ENCODE measurements around the gene RAB36. TPM values are rescaled to one million over a fixed set of nuclear protein-coding genes. Genes with fewer than 3 reads are reported as not detected.

Gene RAB36
- total and polyA plus RNA-seq, 4 donors: 1.0 to 3.2 (median 2.0) TPM

- H3K27ac ChIP-seq (ENCODE audit: low read depth in 1 of 2, low read length in 2 of 2): no peak overlapping the region
- no peaks in the 10 kb centered on the region for H3K9me3 ChIP-seq (ENCODE audit: control insufficient read depth, low read length)
- no peak for DNase-seq
- no peaks in the 10 kb centered on the region for H3K36me3 ChIP-seq (ENCODE audit: control insufficient read depth in 1 of 2, insufficient read depth in 2 of 2, low read length in 1 of 2)
- ATAC-seq (ENCODE audit: low FRiP score): no peak
- H3K4me1 ChIP-seq (ENCODE audit: control insufficient read depth in 1 of 2, insufficient read depth in 2 of 2, low read length in 2 of 2): no peaks in the 10 kb centered on the region
- H3K27me3 ChIP-seq (ENCODE audit: control insufficient read depth in 1 of 2, insufficient read depth in 2 of 2, low read length in 1 of 2): no peaks in the 10 kb centered on the region
- intact Hi-C loops (cut with DNase I): no loop called here
- H3K4me3 ChIP-seq (ENCODE audit: low read length in 2 of 2): no peak overlapping the region
- 94 to 95% methylated on average over 7 of the region's 7 CpGs for WGBS, 2 donors
Observed at GRCh38 chr22:23118647-23119493, 26.4 kb upstream of the RAB36 start.

- Histone ChIP-seq H3K36me3 (ENCODE audit: control insufficient read depth in 1 of 2, insufficient read depth in 2 of 2, low read length in 1 of 2) (no peaks in the 10 kb centered on the region), H3K27ac (ENCODE audit: low read depth in 1 of 2, low read length in 2 of 2) (no peak overlapping the region), H3K9me3 (ENCODE audit: control insufficient read depth, low read length) (no peaks in the 10 kb centered on the region), H3K4me1 (ENCODE audit: control insufficient read depth in 1 of 2, insufficient read depth in 2 of 2, low read length in 2 of 2) (no peaks in the 10 kb centered on the region), H3K27me3 (ENCODE audit: control insufficient read depth in 1 of 2, insufficient read depth in 2 of 2, low read length in 1 of 2) (no peaks in the 10 kb centered on the region), H3K4me3 (ENCODE audit: low read length in 2 of 2) (no peak overlapping the region)
- ATAC-seq (ENCODE audit: low FRiP score) (no peak), DNase-seq (no peak)
- WGBS, 2 donors: 76 to 80% methylated on average over 15 of the region's 15 CpGs
- intact Hi-C loops (cut with DNase I): loop anchor here in 1 of 2 donors (10.0 kb wide), 1 partner anchor 265 kb away; no protein-coding TSS in a partner anchor
Observed at GRCh38 chr22:23119494-23120414, 25.5 kb upstream of the RAB36 start.

- Histone ChIP-seq H3K4me3 (ENCODE audit: low read length in 2 of 2) (no peak overlapping the region), H3K27me3 (ENCODE audit: control insufficient read depth in 1 of 2, insufficient read depth in 2 of 2, low read length in 1 of 2) (no peaks in the 10 kb centered on the region), H3K27ac (ENCODE audit: low read depth in 1 of 2, low read length in 2 of 2) (no peak overlapping the region), H3K9me3 (ENCODE audit: control insufficient read depth, low read length) (no peaks in the 10 kb centered on the region), H3K4me1 (ENCODE audit: control insufficient read depth in 1 of 2, insufficient read depth in 2 of 2, low read length in 2 of 2) (no peaks in the 10 kb centered on the region), H3K36me3 (ENCODE audit: control insufficient read depth in 1 of 2, insufficient read depth in 2 of 2, low read length in 1 of 2) (no peaks in the 10 kb centered on the region)
- DNase-seq (no peak), ATAC-seq (ENCODE audit: low FRiP score) (no peak)
- 95 to 96% methylated on average over 7 of the region's 7 CpGs for WGBS, 2 donors
- intact Hi-C loops (cut with DNase I): loop anchor here in 1 of 2 donors (10.0 kb wide), 1 partner anchor 266 kb away; no protein-coding TSS in a partner anchor
Observed at GRCh38 chr22:23120415-23120899, 24.8 kb upstream of the RAB36 start.

GRCh38 chr22:23121000-23121421, 24.3 kb upstream of the RAB36 start:
- 87 to 92% methylated on average over 4 of the region's 4 CpGs for WGBS, 2 donors
- H3K9me3 ChIP-seq (ENCODE audit: control insufficient read depth, low read length): no peaks in the 10 kb centered on the region
- ATAC-seq (ENCODE audit: low FRiP score) (no peak), DNase-seq (no peak)
- H3K27me3 ChIP-seq (ENCODE audit: control insufficient read depth in 1 of 2, insufficient read depth in 2 of 2, low read length in 1 of 2): no peaks in the 10 kb centered on the region
- H3K4me1 ChIP-seq (ENCODE audit: control insufficient read depth in 1 of 2, insufficient read depth in 2 of 2, low read length in 2 of 2): no peaks in the 10 kb centered on the region
- H3K36me3 ChIP-seq (ENCODE audit: control insufficient read depth in 1 of 2, insufficient read depth in 2 of 2, low read length in 1 of 2): no peaks in the 10 kb centered on the region
- no peak overlapping the region for H3K4me3 ChIP-seq (ENCODE audit: low read length in 2 of 2)
- no peak overlapping the region for H3K27ac ChIP-seq (ENCODE audit: low read depth in 1 of 2, low read length in 2 of 2)
- intact Hi-C loops (cut with DNase I): loop anchor here in 1 of 2 donors (10.0 kb wide), 1 partner anchor 266 kb away; no protein-coding TSS in a partner anchor

GRCh38 chr22:23121424-23121823, 23.9 kb upstream of the RAB36 start:
- ATAC-seq (ENCODE audit: low FRiP score) (no peak), DNase-seq (no peak)
- no peaks in the 10 kb centered on the region for H3K9me3 ChIP-seq (ENCODE audit: control insufficient read depth, low read length)
- intact Hi-C loops (cut with DNase I): loop anchor here in 1 of 2 donors (10.0 kb wide), 1 partner anchor 267 kb away; no protein-coding TSS in a partner anchor
- 88 to 92% methylated on average over 7 to 9 of the region's 9 CpGs for WGBS, 2 donors
- no peaks in the 10 kb centered on the region for H3K36me3 ChIP-seq (ENCODE audit: control insufficient read depth in 1 of 2, insufficient read depth in 2 of 2, low read length in 1 of 2)
- no peaks in the 10 kb centered on the region for H3K27me3 ChIP-seq (ENCODE audit: control insufficient read depth in 1 of 2, insufficient read depth in 2 of 2, low read length in 1 of 2)
- no peaks in the 10 kb centered on the region for H3K4me1 ChIP-seq (ENCODE audit: control insufficient read depth in 1 of 2, insufficient read depth in 2 of 2, low read length in 2 of 2)
- H3K27ac ChIP-seq (ENCODE audit: low read depth in 1 of 2, low read length in 2 of 2): no peak overlapping the region
- H3K4me3 ChIP-seq (ENCODE audit: low read length in 2 of 2): no peak overlapping the region

GRCh38 chr22:23122216-23122957, 22.9 kb upstream of the RAB36 start:
- no peak overlapping the region for H3K4me3 ChIP-seq (ENCODE audit: low read length in 2 of 2)
- no peaks in the 10 kb centered on the region for H3K27me3 ChIP-seq (ENCODE audit: control insufficient read depth in 1 of 2, insufficient read depth in 2 of 2, low read length in 1 of 2)
- WGBS, 2 donors: 80 to 84% methylated on average over 13 of the region's 13 CpGs
- intact Hi-C loops (cut with DNase I): loop anchor here in 1 of 2 donors (10.0 kb wide), 1 partner anchor 268 kb away; no protein-coding TSS in a partner anchor
- no peaks in the 10 kb centered on the region for H3K4me1 ChIP-seq (ENCODE audit: control insufficient read depth in 1 of 2, insufficient read depth in 2 of 2, low read length in 2 of 2)
- H3K27ac ChIP-seq (ENCODE audit: low read depth in 1 of 2, low read length in 2 of 2): no peak overlapping the region
- no peaks in the 10 kb centered on the region for H3K36me3 ChIP-seq (ENCODE audit: control insufficient read depth in 1 of 2, insufficient read depth in 2 of 2, low read length in 1 of 2)
- ATAC-seq (ENCODE audit: low FRiP score) (no peak), DNase-seq (no peak)
- no peaks in the 10 kb centered on the region for H3K9me3 ChIP-seq (ENCODE audit: control insufficient read depth, low read length)

GRCh38 chr22:23122992-23123803, 22.1 kb upstream of the RAB36 start:
- DNase-seq (no peak), ATAC-seq (ENCODE audit: low FRiP score) (no peak)
- intact Hi-C loops (cut with DNase I): loop anchor here in 1 of 2 donors (10.0 kb wide), 1 partner anchor 268 kb away; no protein-coding TSS in a partner anchor
- no peak overlapping the region for H3K4me3 ChIP-seq (ENCODE audit: low read length in 2 of 2)
- no peak overlapping the region for H3K27ac ChIP-seq (ENCODE audit: low read depth in 1 of 2, low read length in 2 of 2)
- no peaks in the 10 kb centered on the region for H3K9me3 ChIP-seq (ENCODE audit: control insufficient read depth, low read length)
- H3K4me1 ChIP-seq (ENCODE audit: control insufficient read depth in 1 of 2, insufficient read depth in 2 of 2, low read length in 2 of 2): no peaks in the 10 kb centered on the region
- H3K36me3 ChIP-seq (ENCODE audit: control insufficient read depth in 1 of 2, insufficient read depth in 2 of 2, low read length in 1 of 2): no peaks in the 10 kb centered on the region
- WGBS, 2 donors: 93 to 95% methylated on average over 26 of the region's 26 CpGs
- H3K27me3 ChIP-seq (ENCODE audit: control insufficient read depth in 1 of 2, insufficient read depth in 2 of 2, low read length in 1 of 2): no peaks in the 10 kb centered on the region

Data from aorta (tissue), 5 donors.